Neural cell (in vitro differentiated cells): ENCODE measurements around the gene SYMPK.

Experiments
- EP300 ChIP-seq: fragments of 450-650 bp; conservative IDR thresholded peaks from 2 replicates; pipeline ENCODE4 v1.6.1; 2014; ENCODE audit warnings: antibody characterized with exemption, mild to moderate bottlenecking, moderate library complexity; ENCODE audit not compliant: poor library complexity, severe bottlenecking
- EZH2 ChIP-seq: fragments of 200-600, 300-800 bp; shearing (Covaris generic), sonication (generic); IDR thresholded peaks from 2 replicates; pipeline ENCODE4 v1.6.1; 2014; ENCODE audit warnings: antibody characterized with exemption, low read length, borderline replicate concordance, mild to moderate bottlenecking; ENCODE audit not compliant: insufficient read depth, poor library complexity, severe bottlenecking
- MXI1 ChIP-seq: fragments of 450-650 bp; conservative IDR thresholded peaks from 2 replicates; pipeline ENCODE4 v1.6.1; 2014; ENCODE audit warnings: antibody characterized with exemption, mild to moderate bottlenecking; ENCODE audit not compliant: poor library complexity, severe bottlenecking
- POLR2AphosphoS5 ChIP-seq: IDR thresholded peaks from 2 replicates; pipeline ENCODE4 v1.6.1; 2012
- RAD21 ChIP-seq: fragments of 450-650 bp; conservative IDR thresholded peaks from 2 replicates; pipeline ENCODE4 v1.6.1; 2014; ENCODE audit warnings: antibody characterized with exemption, mild to moderate bottlenecking, moderate library complexity
- SMC3 ChIP-seq: fragments of 450-650 bp; conservative IDR thresholded peaks from 2 replicates; pipeline ENCODE4 v1.6.1; 2014; ENCODE audit warnings: antibody characterized with exemption, mild to moderate bottlenecking, moderate library complexity; ENCODE audit not compliant: poor library complexity
- TAF1 ChIP-seq: IDR thresholded peaks from 2 replicates; pipeline ENCODE4 v1.6.1; 2012; ENCODE audit warnings: low read depth
- TF ChIP-seq, protein P1 (sequence below): fragments of 450-650 bp; IDR thresholded peaks from 2 replicates; pipeline ENCODE4 v1.5.1; 2014; ENCODE audit warnings: antibody characterized with exemption, mild to moderate bottlenecking, moderate library complexity; ENCODE audit not compliant: poor library complexity, severe bottlenecking
- TF ChIP-seq, protein P2 (sequence below): IDR thresholded peaks from 2 replicates; pipeline ENCODE4 v1.6.1; 2012; ENCODE audit warnings: borderline replicate concordance

DNA sequence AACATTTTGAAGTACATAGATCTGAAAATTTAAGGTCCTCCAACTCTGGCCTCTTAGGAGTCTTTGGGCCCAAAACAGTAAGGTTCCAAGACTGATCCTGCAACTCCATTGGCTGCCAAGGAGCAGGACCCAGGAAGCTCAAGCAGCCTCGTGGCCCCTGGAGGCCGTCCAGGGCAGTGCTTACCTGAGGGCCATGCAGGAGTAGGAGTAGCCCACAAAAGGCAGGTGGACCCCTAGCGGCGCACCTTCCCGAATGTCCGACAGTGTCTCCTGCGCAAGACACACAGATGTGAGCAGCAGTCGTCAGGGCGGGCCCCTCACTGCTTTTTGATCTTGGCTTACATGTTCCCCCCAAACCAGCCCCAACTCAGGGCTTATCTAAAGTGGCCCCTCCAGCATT, 88.2 kb downstream of the SYMPK start:
- TF ChIP-seq POLR2AphosphoS5 = no peak
- TF ChIP-seq, protein P1, sequence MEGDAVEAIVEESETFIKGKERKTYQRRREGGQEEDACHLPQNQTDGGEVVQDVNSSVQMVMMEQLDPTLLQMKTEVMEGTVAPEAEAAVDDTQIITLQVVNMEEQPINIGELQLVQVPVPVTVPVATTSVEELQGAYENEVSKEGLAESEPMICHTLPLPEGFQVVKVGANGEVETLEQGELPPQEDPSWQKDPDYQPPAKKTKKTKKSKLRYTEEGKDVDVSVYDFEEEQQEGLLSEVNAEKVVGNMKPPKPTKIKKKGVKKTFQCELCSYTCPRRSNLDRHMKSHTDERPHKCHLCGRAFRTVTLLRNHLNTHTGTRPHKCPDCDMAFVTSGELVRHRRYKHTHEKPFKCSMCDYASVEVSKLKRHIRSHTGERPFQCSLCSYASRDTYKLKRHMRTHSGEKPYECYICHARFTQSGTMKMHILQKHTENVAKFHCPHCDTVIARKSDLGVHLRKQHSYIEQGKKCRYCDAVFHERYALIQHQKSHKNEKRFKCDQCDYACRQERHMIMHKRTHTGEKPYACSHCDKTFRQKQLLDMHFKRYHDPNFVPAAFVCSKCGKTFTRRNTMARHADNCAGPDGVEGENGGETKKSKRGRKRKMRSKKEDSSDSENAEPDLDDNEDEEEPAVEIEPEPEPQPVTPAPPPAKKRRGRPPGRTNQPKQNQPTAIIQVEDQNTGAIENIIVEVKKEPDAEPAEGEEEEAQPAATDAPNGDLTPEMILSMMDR = no peak
- no peak for TF ChIP-seq EZH2
- no peak for TF ChIP-seq EP300
- no peak for TF ChIP-seq TAF1
- TF ChIP-seq, protein P2, sequence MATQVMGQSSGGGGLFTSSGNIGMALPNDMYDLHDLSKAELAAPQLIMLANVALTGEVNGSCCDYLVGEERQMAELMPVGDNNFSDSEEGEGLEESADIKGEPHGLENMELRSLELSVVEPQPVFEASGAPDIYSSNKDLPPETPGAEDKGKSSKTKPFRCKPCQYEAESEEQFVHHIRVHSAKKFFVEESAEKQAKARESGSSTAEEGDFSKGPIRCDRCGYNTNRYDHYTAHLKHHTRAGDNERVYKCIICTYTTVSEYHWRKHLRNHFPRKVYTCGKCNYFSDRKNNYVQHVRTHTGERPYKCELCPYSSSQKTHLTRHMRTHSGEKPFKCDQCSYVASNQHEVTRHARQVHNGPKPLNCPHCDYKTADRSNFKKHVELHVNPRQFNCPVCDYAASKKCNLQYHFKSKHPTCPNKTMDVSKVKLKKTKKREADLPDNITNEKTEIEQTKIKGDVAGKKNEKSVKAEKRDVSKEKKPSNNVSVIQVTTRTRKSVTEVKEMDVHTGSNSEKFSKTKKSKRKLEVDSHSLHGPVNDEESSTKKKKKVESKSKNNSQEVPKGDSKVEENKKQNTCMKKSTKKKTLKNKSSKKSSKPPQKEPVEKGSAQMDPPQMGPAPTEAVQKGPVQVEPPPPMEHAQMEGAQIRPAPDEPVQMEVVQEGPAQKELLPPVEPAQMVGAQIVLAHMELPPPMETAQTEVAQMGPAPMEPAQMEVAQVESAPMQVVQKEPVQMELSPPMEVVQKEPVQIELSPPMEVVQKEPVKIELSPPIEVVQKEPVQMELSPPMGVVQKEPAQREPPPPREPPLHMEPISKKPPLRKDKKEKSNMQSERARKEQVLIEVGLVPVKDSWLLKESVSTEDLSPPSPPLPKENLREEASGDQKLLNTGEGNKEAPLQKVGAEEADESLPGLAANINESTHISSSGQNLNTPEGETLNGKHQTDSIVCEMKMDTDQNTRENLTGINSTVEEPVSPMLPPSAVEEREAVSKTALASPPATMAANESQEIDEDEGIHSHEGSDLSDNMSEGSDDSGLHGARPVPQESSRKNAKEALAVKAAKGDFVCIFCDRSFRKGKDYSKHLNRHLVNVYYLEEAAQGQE = no peak
- TF ChIP-seq RAD21 = no peak
- no peak for TF ChIP-seq SMC3
- TF ChIP-seq MXI1 = no peak
